Fibroblast of skin of right biceps (primary cell): ENCODE measurements around the gene XRCC6.
A peak's percentile ranks its signal among the peaks of the same experiment; 100 is the strongest.

ENCODE experiments used
- DNase-seq: peaks from one replicate; pipeline ENCODE4 v3.0.0-alpha.2; 2013

The XRCC6 gene

GRCh38 chr22:41688365-41689211 is 67.5 kb downstream of the XRCC6 start, which contains the start of gene SNU13:
Gene SNU13, minus strand, starts transcription at chr22:41688867. Its CDS starts 71 bp downstream, at chr22:41688796.
- DNase-seq, result peak; percentile 93

GRCh38 chr22:41690476-41690875 is 69.4 kb downstream of the XRCC6 start:
- no peak for DNase-seq

GRCh38 chr22:41695211-41695610 is 74.1 kb downstream of the XRCC6 start:
- no peak for DNase-seq

GRCh38 chr22:41696703-41697102 is 75.6 kb downstream of the XRCC6 start:
- no peak for DNase-seq

- DNase-seq, result peak; percentile 84
Observed at GRCh38 chr22:41697126-41697775, 76.2 kb downstream of the XRCC6 start.

GRCh38 chr22:41699264-41700107 is 78.4 kb downstream of the XRCC6 start, which contains the start of gene MEI1:
Gene MEI1, plus strand, starts transcription at chr22:41699503. Its CDS starts 36 bp downstream, at chr22:41699539.
- peak; percentile 79 for DNase-seq

- no peak for DNase-seq
Observed at GRCh38 chr22:41700108-41700364, 78.9 kb downstream of the XRCC6 start.

- no peak for DNase-seq
Observed at GRCh38 chr22:41702763-41703162, 81.7 kb downstream of the XRCC6 start.

GRCh38 chr22:41709341-41709740 is 88.2 kb downstream of the XRCC6 start:
- no peak for DNase-seq

- DNase-seq, result no peak
Observed at GRCh38 chr22:41713004-41713403, 91.9 kb downstream of the XRCC6 start.
